WTC11 (cell line): ENCODE data around the gene EEF2KMT. TPM values are rescaled to one million over a fixed set of nuclear protein-coding genes. Genes with fewer than 3 reads are reported as not detected.

ENCODE experiments used
- ATAC-seq: fragments of 200-7000 bp; cut with Tn5 transposase; 2 replicates; pipeline ENCODE4 v1.10.0; 2021; ENCODE audit warnings: mild to moderate bottlenecking, moderate library complexity
- CTCF ChIA-PET: fragments of 300-600 bp; sonication (Branson Sonifier 250); formaldehyde crosslinking; loops from one replicate; lab custom pipeline; 2021; ENCODE audit warnings: antibody characterized with exemption; lab: Charles Lee
- POLR2A ChIA-PET: fragments of 350-600 bp; sonication (Branson Sonifier 250); formaldehyde crosslinking; loops from one replicate; lab custom pipeline; 2021; ENCODE audit warnings: antibody characterized with exemption; lab: Charles Lee
- DNase-seq: peaks from one replicate; pipeline ENCODE4 v3.0.0; 2021; ENCODE audit warnings: low spot score
- H3K27ac Mint-ChIP-seq: 2 replicates; pipeline ENCODE4 v1.8.0; 2021; ENCODE audit warnings: mixed read lengths
- H3K27me3 Mint-ChIP-seq: 2 replicates; pipeline ENCODE4 v1.8.0; 2021; ENCODE audit warnings: low read depth, mild to moderate bottlenecking, moderate library complexity, mixed read lengths
- H3K36me3 Mint-ChIP-seq: 2 replicates; pipeline ENCODE4 v1.8.0; 2021; ENCODE audit warnings: mixed read lengths
- H3K4me1 Mint-ChIP-seq: 2 replicates; pipeline ENCODE4 v1.8.0; 2022; ENCODE audit warnings: mixed read lengths
- H3K4me3 Mint-ChIP-seq: 2 replicates; pipeline ENCODE4 v1.8.0; 2021; ENCODE audit warnings: mild to moderate bottlenecking, moderate library complexity, mixed read lengths
- H3K9me3 Mint-ChIP-seq: 2 replicates; pipeline ENCODE4 v1.8.0; 2021; ENCODE audit warnings: mixed read lengths
- CREM ChIP-seq: sonication (generic); formaldehyde crosslinking; IDR thresholded peaks from 2 replicates; pipeline ENCODE4 v1.8.1; 2022; ENCODE audit warnings: mild to moderate bottlenecking, missing genetic modification reagents, moderate library complexity
- EMX1 ChIP-seq: fragments of 250-450 bp; sonication (Bioruptor Pico); IDR thresholded peaks from 2 replicates; pipeline ENCODE4 v1.8.0; 2021; ENCODE audit warnings: mild to moderate bottlenecking
- ETV6 ChIP-seq: sonication (generic); formaldehyde crosslinking; IDR thresholded peaks from 2 replicates; pipeline ENCODE4 v1.8.1; 2022; ENCODE audit warnings: mild to moderate bottlenecking, missing genetic modification reagents
- FOXK1 ChIP-seq: sonication (generic); formaldehyde crosslinking; IDR thresholded peaks from 2 replicates; pipeline ENCODE4 v1.8.0; 2022; ENCODE audit warnings: mild to moderate bottlenecking, moderate library complexity, missing genetic modification reagents
- GABPB1 ChIP-seq: sonication (generic); formaldehyde crosslinking; IDR thresholded peaks from 2 replicates; pipeline ENCODE4 v1.8.1; 2023; ENCODE audit warnings: mild to moderate bottlenecking, missing genetic modification reagents
- IRF2 ChIP-seq: sonication (generic); formaldehyde crosslinking; IDR thresholded peaks from 2 replicates; pipeline ENCODE4 v1.8.0; 2022; ENCODE audit warnings: low read depth, missing genetic modification reagents, borderline replicate concordance
- JAZF1 ChIP-seq: fragments of 250-450 bp; sonication (Bioruptor Pico); IDR thresholded peaks from 2 replicates; pipeline ENCODE4 v1.9.0; 2021; ENCODE audit warnings: moderate library complexity, mild to moderate bottlenecking, inconsistent platforms
- NR1H2 ChIP-seq: sonication (generic); formaldehyde crosslinking; IDR thresholded peaks from 2 replicates; pipeline ENCODE4 v1.9.0; 2021; ENCODE audit warnings: mild to moderate bottlenecking, moderate library complexity, missing genetic modification reagents
- PRRX2 ChIP-seq: fragments of 250-450 bp; sonication (Bioruptor Pico); IDR thresholded peaks from 2 replicates; pipeline ENCODE4 v1.8.0; 2021; ENCODE audit warnings: mild to moderate bottlenecking
- SMAD4 ChIP-seq: sonication (generic); formaldehyde crosslinking; IDR thresholded peaks from 2 replicates; pipeline ENCODE4 v1.8.0; 2022; ENCODE audit warnings: mild to moderate bottlenecking, missing genetic modification reagents
- SP1 ChIP-seq: sonication (generic); formaldehyde crosslinking; conservative IDR thresholded peaks from 2 replicates; pipeline ENCODE4 v1.8.1; 2022; ENCODE audit warnings: missing genetic modification reagents
- TCF7 ChIP-seq: sonication (generic); formaldehyde crosslinking; IDR thresholded peaks from 2 replicates; pipeline ENCODE4 v1.8.0; 2022; ENCODE audit warnings: mild to moderate bottlenecking, low read depth, missing genetic modification reagents, moderate library complexity
- ZNF317 ChIP-seq: sonication (generic); formaldehyde crosslinking; IDR thresholded peaks from 2 replicates; pipeline ENCODE4 v1.8.1; 2023; ENCODE audit warnings: low read depth, mild to moderate bottlenecking, moderate library complexity, missing genetic modification reagents, borderline replicate concordance
- total RNA-seq: library from RNA; stranded (reverse); gene quantifications from 3 replicates; pipeline ENCODE4 v1.2.3, GENCODE V29; 2021
- TF ChIP-seq, protein P1 (sequence below): sonication (generic); formaldehyde crosslinking; IDR thresholded peaks from 2 replicates; pipeline ENCODE4 v1.8.0; 2022; ENCODE audit warnings: mild to moderate bottlenecking, missing genetic modification reagents
- TF ChIP-seq, protein P2 (sequence below): sonication (generic); formaldehyde crosslinking; IDR thresholded peaks from 2 replicates; pipeline ENCODE4 v1.8.0; 2022; ENCODE audit warnings: mild to moderate bottlenecking, missing genetic modification reagents
- TF ChIP-seq, protein P3 (sequence below): fragments of 250-450 bp; sonication (Bioruptor Pico); IDR thresholded peaks from 2 replicates; pipeline ENCODE4 v1.9.0; 2021; ENCODE audit warnings: mild to moderate bottlenecking
- TF ChIP-seq, protein P4 (sequence below): sonication (generic); formaldehyde crosslinking; IDR thresholded peaks from 2 replicates; pipeline ENCODE4 v1.8.1; 2022; ENCODE audit warnings: low read depth, mild to moderate bottlenecking, moderate library complexity, missing genetic modification reagents, borderline replicate concordance
- TF ChIP-seq, protein P5 (sequence below): sonication (generic); formaldehyde crosslinking; IDR thresholded peaks from 2 replicates; pipeline ENCODE4 v1.8.1; 2023; ENCODE audit warnings: mild to moderate bottlenecking, missing genetic modification reagents
- TF ChIP-seq, protein P6 (sequence below): sonication (generic); formaldehyde crosslinking; IDR thresholded peaks from 2 replicates; pipeline ENCODE4 v1.8.1; 2023; ENCODE audit warnings: mild to moderate bottlenecking, missing genetic modification reagents, borderline replicate concordance
- TF ChIP-seq, protein P7 (sequence below): fragments of 250-450 bp; sonication (Bioruptor Pico); IDR thresholded peaks from 2 replicates; pipeline ENCODE4 v2.1.2; 2022; ENCODE audit warnings: mild to moderate bottlenecking, moderate library complexity

Gene EEF2KMT
- total RNA-seq, 1 experiment from 2014 or later = 19.6 TPM

DNA sequence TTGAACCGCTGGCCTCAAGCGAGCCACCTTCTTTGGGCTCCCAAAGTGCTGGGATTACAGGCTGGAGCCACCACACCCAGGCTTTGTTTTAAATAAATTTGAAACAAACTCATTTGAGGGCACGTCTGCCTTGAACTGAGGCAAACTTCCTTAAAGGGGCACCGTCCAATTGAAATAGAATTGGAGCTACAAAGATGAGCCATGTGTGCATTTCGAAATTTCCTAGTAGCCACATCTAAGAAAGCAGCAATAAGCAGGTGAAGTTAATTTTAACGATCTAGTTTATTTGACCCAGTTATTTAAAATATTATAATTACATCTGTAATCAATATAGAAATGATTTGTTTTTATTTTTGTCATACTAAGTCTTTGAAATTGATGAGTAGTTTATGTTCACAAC lies 31.1 kb downstream of the EEF2KMT start:
- H3K27ac Mint-ChIP-seq = no peak overlapping the region
- ATAC-seq (no peak), DNase-seq (no peak)
- ChIA-PET POLR2A (no interaction called here), CTCF (interaction anchor here (1.2 kb wide), 1 partner anchor 8 kb away, joined by 5 read pairs; no protein-coding TSS in a partner anchor)
- H3K36me3 Mint-ChIP-seq = no peaks in the 10 kb centered on the region
- H3K4me3 Mint-ChIP-seq = no peak overlapping the region
- no peaks in the 10 kb centered on the region for H3K9me3 Mint-ChIP-seq
- H3K27me3 Mint-ChIP-seq = peaks cover 3% of the 10 kb centered on the region
- TF ChIP-seq, protein P1, sequence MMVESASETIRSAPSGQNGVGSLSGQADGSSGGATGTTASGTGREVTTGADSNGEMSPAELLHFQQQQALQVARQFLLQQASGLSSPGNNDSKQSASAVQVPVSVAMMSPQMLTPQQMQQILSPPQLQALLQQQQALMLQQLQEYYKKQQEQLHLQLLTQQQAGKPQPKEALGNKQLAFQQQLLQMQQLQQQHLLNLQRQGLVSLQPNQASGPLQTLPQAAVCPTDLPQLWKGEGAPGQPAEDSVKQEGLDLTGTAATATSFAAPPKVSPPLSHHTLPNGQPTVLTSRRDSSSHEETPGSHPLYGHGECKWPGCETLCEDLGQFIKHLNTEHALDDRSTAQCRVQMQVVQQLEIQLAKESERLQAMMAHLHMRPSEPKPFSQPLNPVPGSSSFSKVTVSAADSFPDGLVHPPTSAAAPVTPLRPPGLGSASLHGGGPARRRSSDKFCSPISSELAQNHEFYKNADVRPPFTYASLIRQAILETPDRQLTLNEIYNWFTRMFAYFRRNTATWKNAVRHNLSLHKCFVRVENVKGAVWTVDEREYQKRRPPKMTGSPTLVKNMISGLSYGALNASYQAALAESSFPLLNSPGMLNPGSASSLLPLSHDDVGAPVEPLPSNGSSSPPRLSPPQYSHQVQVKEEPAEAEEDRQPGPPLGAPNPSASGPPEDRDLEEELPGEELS (CRISPR knock-in tag) = no peak
- TF ChIP-seq, protein P2, sequence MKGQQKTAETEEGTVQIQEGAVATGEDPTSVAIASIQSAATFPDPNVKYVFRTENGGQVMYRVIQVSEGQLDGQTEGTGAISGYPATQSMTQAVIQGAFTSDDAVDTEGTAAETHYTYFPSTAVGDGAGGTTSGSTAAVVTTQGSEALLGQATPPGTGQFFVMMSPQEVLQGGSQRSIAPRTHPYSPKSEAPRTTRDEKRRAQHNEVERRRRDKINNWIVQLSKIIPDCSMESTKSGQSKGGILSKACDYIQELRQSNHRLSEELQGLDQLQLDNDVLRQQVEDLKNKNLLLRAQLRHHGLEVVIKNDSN (CRISPR knock-in tag) = no peak
- TF ChIP-seq IRF2 (no peak), ZNF317 (CRISPR knock-in tag) (no peak), TCF7 (CRISPR knock-in tag) (no peak), PRRX2 (CRISPR knock-in tag) (no peak), ETV6 (CRISPR knock-in tag) (no peak), EMX1 (CRISPR knock-in tag) (no peak), JAZF1 (no peak), FOXK1 (no peak), CREM (CRISPR knock-in tag) (no peak), SP1 (CRISPR knock-in tag) (no peak), SMAD4 (no peak), NR1H2 (CRISPR knock-in tag) (no peak), GABPB1 (CRISPR knock-in tag) (no peak)
- TF ChIP-seq, protein P3, sequence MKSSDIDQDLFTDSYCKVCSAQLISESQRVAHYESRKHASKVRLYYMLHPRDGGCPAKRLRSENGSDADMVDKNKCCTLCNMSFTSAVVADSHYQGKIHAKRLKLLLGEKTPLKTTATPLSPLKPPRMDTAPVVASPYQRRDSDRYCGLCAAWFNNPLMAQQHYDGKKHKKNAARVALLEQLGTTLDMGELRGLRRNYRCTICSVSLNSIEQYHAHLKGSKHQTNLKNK (CRISPR knock-in tag) = no peak
- TF ChIP-seq, protein P4, sequence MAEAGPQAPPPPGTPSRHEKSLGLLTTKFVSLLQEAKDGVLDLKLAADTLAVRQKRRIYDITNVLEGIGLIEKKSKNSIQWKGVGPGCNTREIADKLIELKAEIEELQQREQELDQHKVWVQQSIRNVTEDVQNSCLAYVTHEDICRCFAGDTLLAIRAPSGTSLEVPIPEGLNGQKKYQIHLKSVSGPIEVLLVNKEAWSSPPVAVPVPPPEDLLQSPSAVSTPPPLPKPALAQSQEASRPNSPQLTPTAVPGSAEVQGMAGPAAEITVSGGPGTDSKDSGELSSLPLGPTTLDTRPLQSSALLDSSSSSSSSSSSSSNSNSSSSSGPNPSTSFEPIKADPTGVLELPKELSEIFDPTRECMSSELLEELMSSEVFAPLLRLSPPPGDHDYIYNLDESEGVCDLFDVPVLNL (CRISPR knock-in tag) = no peak
- TF ChIP-seq, protein P5, sequence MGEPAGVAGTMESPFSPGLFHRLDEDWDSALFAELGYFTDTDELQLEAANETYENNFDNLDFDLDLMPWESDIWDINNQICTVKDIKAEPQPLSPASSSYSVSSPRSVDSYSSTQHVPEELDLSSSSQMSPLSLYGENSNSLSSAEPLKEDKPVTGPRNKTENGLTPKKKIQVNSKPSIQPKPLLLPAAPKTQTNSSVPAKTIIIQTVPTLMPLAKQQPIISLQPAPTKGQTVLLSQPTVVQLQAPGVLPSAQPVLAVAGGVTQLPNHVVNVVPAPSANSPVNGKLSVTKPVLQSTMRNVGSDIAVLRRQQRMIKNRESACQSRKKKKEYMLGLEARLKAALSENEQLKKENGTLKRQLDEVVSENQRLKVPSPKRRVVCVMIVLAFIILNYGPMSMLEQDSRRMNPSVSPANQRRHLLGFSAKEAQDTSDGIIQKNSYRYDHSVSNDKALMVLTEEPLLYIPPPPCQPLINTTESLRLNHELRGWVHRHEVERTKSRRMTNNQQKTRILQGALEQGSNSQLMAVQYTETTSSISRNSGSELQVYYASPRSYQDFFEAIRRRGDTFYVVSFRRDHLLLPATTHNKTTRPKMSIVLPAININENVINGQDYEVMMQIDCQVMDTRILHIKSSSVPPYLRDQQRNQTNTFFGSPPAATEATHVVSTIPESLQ (CRISPR knock-in tag) = no peak
- TF ChIP-seq, protein P6, sequence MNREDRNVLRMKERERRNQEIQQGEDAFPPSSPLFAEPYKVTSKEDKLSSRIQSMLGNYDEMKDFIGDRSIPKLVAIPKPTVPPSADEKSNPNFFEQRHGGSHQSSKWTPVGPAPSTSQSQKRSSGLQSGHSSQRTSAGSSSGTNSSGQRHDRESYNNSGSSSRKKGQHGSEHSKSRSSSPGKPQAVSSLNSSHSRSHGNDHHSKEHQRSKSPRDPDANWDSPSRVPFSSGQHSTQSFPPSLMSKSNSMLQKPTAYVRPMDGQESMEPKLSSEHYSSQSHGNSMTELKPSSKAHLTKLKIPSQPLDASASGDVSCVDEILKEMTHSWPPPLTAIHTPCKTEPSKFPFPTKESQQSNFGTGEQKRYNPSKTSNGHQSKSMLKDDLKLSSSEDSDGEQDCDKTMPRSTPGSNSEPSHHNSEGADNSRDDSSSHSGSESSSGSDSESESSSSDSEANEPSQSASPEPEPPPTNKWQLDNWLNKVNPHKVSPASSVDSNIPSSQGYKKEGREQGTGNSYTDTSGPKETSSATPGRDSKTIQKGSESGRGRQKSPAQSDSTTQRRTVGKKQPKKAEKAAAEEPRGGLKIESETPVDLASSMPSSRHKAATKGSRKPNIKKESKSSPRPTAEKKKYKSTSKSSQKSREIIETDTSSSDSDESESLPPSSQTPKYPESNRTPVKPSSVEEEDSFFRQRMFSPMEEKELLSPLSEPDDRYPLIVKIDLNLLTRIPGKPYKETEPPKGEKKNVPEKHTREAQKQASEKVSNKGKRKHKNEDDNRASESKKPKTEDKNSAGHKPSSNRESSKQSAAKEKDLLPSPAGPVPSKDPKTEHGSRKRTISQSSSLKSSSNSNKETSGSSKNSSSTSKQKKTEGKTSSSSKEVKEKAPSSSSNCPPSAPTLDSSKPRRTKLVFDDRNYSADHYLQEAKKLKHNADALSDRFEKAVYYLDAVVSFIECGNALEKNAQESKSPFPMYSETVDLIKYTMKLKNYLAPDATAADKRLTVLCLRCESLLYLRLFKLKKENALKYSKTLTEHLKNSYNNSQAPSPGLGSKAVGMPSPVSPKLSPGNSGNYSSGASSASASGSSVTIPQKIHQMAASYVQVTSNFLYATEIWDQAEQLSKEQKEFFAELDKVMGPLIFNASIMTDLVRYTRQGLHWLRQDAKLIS (CRISPR knock-in tag) = no peak
- TF ChIP-seq, protein P7, sequence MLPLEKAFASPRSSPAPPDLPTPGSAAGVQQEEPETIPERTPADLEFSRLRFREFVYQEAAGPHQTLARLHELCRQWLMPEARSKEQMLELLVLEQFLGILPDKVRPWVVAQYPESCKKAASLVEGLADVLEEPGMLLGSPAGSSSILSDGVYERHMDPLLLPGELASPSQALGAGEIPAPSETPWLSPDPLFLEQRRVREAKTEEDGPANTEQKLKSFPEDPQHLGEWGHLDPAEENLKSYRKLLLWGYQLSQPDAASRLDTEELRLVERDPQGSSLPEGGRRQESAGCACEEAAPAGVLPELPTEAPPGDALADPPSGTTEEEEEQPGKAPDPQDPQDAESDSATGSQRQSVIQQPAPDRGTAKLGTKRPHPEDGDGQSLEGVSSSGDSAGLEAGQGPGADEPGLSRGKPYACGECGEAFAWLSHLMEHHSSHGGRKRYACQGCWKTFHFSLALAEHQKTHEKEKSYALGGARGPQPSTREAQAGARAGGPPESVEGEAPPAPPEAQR (CRISPR knock-in tag) = no peak
- peaks cover 3% of the 10 kb centered on the region; the same call in 1 of the 2 replicates for H3K4me1 Mint-ChIP-seq
